GM21723 (cell line): ENCODE results near the gene MC1R.
"Not testable (repeated sequence)": the region's sequence is repeated elsewhere in the genome, so short reads cannot be mapped to it uniquely, and the experiment has no call there.

Source experiments
- ATAC-seq: cut with Tn5 transposase; IDR thresholded peaks from one replicate; pipeline ENCODE4 v1.9.1; 2021; ENCODE audit warnings: mild to moderate bottlenecking, moderate library complexity; ENCODE audit not compliant: unreplicated experiment

MC1R gene

DNA sequence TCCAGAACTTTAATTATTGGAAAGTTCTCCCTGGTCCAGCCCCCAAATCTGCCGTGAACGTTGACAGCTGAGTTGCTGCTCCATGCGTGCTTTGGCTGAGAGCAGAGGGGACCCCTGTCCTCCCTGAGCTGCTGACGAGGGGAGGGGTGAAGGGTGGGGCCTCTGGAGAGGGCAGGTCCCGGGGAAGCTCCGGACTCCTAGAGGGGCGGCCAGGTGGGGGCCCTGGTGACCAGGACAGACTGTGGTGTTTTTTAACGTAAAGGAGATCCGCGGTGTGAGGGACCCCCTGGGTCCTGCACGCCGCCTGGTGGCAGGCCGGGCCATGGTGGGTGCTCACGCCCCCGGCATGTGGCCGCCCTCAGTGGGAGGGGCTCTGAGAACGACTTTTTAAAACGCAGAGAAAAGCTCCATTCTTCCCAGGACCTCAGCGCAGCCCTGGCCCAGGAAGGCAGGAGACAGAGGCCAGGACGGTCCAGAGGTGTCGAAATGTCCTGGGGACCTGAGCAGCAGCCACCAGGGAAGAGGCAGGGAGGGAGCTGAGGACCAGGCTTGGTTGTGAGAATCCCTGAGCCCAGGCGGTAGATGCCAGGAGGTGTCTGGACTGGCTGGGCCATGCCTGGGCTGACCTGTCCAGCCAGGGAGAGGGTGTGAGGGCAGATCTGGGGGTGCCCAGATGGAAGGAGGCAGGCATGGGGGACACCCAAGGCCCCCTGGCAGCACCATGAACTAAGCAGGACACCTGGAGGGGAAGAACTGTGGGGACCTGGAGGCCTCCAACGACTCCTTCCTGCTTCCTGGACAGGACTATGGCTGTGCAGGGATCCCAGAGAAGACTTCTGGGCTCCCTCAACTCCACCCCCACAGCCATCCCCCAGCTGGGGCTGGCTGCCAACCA lies at the start of gene MC1R:
Gene MC1R (plus strand): TSS at position 410 of the 895 bp plus-strand sequence. CDS start 397 bp downstream, at position 807.
- ATAC-seq: no peak

GRCh38 chr16:89869911-89870310 lies 48.8 kb upstream of the MC1R start:
- no peak for ATAC-seq

DNA sequence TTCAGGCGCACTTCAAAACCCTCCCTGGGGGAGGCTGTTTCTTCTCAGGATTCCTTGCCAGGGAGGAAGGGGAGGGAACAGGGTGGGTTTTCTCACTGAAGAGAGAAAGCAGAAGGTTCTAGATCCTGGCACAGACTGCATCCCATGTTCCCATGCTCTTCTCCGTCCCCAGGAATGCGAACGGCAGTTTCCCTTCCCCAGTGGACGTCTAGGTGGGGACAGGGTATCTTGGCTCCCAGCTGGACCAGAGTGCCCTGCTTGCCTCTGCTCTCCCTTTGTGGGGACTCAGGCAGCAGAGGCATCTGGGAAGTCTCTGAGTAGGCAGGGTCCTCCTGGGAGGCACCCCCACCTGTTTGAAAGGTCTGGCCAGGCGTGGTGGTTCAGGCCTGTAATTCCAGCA lies 48.2 kb upstream of the MC1R start:
- no peak for ATAC-seq

DNA sequence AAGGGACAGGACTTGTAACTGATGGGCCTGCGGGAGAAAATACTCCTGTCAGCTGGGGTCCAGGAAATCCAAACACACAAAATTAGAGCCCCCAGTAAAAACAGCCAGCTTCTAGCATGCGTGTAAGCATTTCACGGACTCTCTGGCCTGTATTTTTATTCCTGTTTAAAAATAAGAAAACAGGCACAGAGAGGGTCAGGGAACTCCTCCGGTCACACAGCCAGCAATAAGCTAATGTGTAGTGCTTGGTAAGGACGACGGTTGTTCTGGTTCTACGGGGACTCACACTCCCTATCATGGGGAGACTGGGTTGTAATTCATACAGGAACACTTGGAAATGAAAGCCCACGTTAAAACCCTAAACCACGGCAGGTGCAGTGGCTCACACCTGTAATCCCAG lies 46.8 kb upstream of the MC1R start:
- ATAC-seq: no peak

DNA sequence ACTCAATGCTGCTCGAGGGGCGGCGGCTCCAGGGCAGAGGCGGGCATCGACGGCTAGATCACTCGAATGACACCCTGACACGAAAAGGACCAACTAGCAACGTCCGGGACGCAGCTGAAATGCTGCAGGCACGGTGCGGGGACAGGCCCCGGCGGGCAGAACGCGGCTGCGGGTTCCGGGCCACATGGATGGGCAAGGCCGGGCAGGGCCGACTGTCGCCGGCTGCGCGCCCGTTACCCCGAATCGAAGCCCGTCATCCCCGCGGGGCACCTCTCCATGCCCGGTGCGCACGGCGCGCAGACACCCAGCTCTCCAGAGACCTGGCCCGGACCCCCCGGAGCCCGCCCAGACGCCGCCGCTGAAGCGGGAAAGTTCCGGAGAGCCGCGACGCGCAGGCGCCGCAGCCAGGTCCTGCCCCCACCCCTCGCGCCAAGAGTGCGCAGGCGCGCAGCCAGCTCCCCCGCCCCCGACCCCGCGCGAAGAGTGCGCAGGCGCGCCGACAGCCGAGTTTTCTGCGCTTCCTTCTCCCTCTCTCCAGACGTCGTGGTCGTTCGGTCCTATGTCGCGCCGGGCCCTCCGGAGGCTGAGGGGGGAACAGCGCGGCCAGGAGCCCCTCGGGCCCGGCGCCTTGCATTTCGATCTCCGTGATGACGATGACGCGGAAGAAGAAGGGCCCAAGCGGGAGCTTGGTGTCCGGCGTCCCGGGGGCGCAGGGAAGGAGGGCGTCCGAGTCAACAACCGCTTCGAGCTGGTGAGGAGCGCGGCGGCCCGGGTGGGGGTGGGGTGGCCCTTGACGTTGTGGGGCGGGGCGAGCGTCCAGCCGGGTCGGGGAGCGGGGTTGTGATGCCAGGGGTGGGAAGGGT lies 45.3 kb upstream of the MC1R start, which contains the start of gene TCF25:
Gene TCF25 (plus strand): TSS at position 484 of the 863 bp plus-strand sequence. CDS start 76 bp downstream, at position 560.
- ATAC-seq: peak; percentile 41

DNA sequence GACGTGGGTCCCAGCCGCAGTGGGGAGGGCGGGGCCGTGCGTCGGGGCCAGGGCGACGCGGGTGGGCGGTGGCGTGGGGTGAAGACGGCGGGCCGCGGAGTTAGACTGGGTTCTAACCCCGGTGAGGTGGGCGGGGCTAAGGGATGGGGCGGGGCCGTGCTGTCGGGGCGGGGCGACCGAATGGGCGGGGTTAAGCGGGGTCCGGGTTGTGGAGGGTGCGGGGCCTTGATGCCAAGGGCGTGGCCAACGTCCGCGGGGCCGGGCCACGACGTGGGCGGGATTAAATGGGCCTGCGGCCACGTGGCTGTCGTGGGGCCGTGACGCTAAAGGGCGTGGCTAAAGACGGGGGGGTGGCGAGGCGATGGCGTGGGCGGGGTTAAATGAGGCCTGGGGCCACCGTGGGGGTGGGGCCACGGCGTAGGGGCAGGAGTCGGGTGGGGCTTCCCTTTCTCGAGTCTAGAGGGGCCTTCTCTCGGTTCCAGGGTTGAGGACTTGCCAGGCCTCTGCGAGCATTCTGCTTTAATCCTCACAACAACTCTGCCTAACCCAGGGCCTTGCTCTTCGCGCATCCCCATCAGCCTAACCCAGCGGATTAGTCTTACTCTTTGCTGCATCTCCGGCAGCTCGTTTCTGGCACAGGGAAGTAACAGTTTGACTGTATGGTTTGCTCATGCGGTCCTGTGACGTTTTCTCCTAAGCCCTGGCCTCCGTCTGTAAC lies 44.5 kb upstream of the MC1R start:
- peak; percentile 59 for ATAC-seq

- not testable (repeated sequence) for ATAC-seq
Measured at GRCh38 chr16:89879123-89879522, 39.5 kb upstream of the MC1R start.

GRCh38 chr16:89880477-89881367 lies 37.9 kb upstream of the MC1R start:
- no peak for ATAC-seq

- ATAC-seq: no peak
Measured at GRCh38 chr16:89881368-89881730, 37.3 kb upstream of the MC1R start.

GRCh38 chr16:89883346-89884040 lies 35.2 kb upstream of the MC1R start:
- ATAC-seq: no peak

DNA sequence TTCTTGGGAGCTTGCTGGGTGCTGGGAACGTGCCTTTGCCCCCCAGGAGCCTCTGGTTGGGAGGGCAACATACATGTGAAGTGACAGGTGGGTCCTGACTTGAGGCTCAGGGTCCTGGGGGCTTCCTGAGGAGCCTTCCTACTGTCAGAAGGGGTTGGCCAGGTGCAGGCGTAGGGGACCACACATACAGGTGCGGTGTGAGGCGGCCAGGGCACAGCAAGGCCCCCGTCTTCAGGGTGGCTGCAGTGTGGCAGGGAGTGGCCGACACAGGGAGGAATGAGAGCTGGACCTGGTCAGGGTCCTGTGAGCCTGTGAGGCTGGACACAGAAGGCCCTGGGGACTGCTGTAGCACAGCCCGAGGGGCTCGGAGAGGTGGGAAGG lies 34.6 kb upstream of the MC1R start:
- ATAC-seq: no peak

DNA sequence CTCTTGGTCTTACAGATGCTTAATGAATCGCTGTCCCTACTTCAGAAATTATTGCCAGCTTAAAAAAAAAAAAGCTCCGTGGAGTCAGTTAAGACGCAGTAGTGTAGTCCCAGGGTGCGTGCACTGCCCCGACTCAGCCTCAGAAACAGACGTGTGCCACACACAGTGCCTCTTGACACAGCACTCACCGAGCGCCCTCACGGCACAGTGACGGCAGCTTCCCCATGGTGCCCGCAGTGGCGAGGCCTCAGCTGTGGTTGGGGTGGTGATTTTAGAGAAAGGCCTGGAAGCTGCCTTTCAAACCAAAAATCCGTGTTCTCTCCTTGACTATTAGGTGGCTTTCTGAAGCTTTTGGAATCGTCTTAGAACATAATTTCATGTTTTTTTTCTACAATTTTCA lies 31.4 kb upstream of the MC1R start:
- no peak for ATAC-seq

DNA sequence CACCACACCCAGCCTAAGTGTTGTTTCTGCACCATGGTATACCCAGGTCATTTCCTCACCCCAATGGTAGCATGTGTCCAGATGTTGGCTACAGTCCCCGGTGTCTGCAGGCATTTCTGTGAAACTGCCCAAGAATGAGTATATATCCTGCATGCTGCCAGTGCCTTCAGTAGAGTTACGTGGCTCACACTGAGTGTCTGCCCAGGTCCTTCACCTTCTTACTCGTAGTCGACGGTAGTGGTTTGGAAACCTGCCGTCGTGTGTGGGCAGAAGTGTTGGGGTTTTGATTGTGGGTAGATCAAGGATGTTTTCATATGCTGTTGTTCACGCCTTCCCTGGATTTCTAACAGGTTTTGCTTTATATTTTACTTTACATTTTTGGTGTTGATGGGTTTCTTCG lies 28.5 kb upstream of the MC1R start:
- ATAC-seq: no peak

DNA sequence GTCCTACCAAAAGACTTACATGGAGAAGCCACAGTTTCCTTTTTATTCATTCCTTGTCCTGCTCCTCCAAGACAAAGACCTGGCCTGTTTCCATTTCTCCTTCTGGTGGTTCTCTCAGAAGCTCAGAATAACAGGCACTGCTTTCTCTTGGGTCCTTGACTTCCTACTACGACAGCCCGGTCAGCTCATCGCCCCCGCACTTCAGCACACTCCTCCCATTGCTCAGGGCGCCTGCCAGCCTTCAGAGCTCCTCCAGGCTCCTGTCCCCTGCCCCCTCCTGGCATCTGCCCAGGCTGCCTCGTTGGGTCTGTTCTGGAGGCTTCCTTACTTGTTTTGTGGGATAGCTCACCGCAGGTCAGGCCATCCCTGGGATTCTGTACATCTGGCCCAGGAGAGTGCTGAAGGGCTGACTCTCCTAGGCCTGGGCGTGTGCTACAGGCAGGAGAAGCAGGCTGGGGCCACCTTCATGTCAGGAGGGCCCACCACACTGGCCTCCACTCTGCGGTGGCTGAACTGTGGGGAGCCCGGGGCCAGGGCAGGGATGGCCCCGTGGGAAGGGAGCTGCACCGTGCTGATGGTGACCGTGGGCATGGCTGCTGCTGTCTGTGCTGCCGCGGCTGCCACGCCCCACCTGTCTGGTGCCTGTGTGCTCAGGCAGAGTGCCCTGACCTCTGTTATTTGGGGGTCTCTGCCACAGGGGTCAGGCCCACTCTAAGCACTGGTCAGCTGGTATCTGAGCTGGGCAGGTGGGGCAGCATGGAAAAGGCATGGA lies 27.6 kb upstream of the MC1R start:
- no peak for ATAC-seq

DNA sequence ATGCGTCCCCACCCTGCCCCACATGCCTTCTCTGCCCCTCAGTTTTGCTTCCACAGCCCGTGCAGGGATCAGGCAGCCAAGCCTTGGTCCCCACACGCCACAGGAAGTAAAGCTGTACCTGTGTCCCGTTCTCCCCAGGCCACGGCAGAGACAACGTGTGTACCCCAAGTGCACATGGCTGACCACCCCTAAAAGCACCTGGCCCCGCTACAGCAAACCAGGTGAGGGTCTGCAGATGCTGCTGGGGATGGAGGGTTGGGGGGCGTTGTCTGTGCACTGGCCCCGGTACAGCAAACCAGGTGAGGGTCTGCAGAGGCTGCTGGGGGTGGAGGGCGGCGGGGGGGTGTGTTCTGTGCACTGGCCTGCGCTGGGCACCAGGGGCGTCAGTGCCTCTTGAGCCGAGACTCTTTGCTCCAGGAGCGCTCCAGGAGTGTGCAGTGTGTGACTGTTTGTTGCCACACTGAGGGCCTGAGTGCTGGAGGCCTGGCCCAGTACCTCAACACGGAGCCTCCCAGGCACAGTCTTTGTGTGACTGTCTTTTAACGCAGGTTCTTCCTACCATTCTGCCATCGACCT lies 26.5 kb upstream of the MC1R start:
- no peak for ATAC-seq

- ATAC-seq: no peak
Measured at GRCh38 chr16:89892635-89893034, 26.0 kb upstream of the MC1R start.

- ATAC-seq: no peak
Measured at GRCh38 chr16:89893642-89894548, 24.8 kb upstream of the MC1R start.
